Heart left ventricle (tissue), 13 donors: ENCODE measurements around the gene TMEM258.

Experiments
- POLR2A ChIP-seq, 2 donors: fragments of 450-650 bp; IDR thresholded peaks; one replicate each; pipeline ENCODE4 v1.6.1; 2017; ENCODE audit warnings: antibody characterized with exemption in 2 of 2, mild to moderate bottlenecking in 2 of 2, moderate library complexity in 2 of 2
- TF ChIP-seq, protein P1 (sequence below), 12 donors: fragments of 200-600 bp; sonication (generic) in 4 of 12; IDR thresholded peaks; one replicate each; pipeline versions ENCODE4 v1.5.0 to v1.8.0; 2018 to 2022; ENCODE audit warnings: antibody characterized with exemption in 12 of 12, mild to moderate bottlenecking in 5 of 12
- donor health status: ischemic (EF 13 %, LVEDD 7.1; RV severe dilation, severe dysfunction).
- donor health status: DM: no; HTN: yes; CAD: no.
- donor health status: DM: no; HTN: no; CAD: no.
- donor health status: ischemic (EF 25% LVEDD 6.9; RV normal size, moderate dysfunction).
- donor health status: ischemic (EF 25% LVEDD 5.7; RV mildly dilated, moderate dysfunction).
- donor health status: ischemic (EF 35%, LVEDD 5.7; RV mildly dilated, moderate dysfunction).
- donor health status: nonischemic (EF 11% LVEDD 7.7; RV severe dilation, severe dysfunction).
- donor health status: DM: yes; HTN: yes; CAD: no.
- donor health status: PGD.
- donor health status: ischemic (EF 29% LVEDD 5.4; RV normal size, mild dysfunction).
- donor health status: nonischemic (EF 23%, LVEDD 6.1; RV moderate dilation, normal function).

DNA sequence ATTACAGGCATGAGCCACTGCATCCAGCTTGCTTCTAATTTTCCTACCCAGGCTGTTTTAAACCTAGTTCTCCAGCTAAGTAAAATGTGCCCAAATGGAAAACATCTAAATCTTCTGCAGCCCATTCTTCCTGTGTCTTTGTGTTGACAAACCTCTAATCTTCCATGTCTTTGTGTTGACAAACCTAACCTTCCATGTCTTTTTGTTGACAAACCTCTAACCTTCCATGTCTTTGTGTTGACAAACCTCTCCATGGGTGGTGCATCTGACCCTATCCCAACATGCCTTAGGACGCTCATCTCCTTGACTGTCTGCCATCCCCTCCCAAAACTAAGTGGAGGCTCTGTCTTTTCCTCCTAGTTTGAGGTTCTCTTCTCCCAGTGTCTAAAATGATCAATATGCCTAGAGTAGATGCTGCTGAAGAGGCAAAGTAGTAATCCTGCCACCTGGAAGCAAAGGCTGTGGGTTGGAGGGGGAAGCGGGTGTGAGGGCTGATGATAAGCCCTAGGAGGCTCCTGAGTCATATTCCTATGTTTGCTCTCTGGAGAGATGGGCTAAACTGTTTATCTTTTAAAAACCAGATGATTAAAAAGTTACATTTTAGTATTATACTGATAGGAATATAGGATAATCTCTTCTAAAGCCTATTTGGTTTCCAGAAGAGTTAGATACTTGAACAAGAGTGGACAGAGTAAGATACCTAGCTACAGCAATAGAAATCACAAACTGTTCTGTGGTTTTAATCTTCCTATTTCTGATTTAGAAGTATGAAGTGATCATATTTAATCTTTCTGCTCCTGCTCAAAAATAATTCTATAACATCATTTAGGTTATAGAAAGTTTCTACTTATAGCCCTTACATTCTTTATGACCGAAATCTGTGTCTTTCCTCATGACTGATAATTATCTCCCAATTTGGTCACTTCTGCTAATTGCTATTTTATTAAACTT lies 8.2 kb upstream of the TMEM258 start:
- TF ChIP-seq, protein P1, sequence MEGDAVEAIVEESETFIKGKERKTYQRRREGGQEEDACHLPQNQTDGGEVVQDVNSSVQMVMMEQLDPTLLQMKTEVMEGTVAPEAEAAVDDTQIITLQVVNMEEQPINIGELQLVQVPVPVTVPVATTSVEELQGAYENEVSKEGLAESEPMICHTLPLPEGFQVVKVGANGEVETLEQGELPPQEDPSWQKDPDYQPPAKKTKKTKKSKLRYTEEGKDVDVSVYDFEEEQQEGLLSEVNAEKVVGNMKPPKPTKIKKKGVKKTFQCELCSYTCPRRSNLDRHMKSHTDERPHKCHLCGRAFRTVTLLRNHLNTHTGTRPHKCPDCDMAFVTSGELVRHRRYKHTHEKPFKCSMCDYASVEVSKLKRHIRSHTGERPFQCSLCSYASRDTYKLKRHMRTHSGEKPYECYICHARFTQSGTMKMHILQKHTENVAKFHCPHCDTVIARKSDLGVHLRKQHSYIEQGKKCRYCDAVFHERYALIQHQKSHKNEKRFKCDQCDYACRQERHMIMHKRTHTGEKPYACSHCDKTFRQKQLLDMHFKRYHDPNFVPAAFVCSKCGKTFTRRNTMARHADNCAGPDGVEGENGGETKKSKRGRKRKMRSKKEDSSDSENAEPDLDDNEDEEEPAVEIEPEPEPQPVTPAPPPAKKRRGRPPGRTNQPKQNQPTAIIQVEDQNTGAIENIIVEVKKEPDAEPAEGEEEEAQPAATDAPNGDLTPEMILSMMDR (IDR thresholded peaks at IDR 0.05): no peak
- TF ChIP-seq POLR2A (IDR thresholded peaks at IDR 0.05): no peak
